ENCODE measurements around the gene FCHO1.

DNA sequence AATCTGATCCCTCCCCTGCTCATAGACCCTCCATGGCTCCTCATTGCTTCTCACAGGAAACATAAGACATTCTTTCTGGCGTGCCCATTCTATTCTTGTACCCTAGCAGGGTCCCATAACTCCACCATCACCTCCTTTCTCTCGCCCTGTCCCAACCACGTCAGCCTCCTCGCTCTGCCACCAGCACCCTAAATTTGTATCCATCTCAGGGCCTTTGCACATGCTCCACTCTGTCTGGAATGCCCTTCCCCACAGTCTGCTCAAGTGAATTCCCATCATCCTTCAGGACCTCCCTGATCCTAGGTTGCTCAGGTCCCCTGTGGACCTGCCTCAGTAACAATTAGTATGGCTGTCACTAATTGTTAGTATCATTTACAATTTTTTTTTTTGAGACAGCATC, 54.1 kb downstream of the FCHO1 start:
- TF ChIP-seq, protein P1, sequence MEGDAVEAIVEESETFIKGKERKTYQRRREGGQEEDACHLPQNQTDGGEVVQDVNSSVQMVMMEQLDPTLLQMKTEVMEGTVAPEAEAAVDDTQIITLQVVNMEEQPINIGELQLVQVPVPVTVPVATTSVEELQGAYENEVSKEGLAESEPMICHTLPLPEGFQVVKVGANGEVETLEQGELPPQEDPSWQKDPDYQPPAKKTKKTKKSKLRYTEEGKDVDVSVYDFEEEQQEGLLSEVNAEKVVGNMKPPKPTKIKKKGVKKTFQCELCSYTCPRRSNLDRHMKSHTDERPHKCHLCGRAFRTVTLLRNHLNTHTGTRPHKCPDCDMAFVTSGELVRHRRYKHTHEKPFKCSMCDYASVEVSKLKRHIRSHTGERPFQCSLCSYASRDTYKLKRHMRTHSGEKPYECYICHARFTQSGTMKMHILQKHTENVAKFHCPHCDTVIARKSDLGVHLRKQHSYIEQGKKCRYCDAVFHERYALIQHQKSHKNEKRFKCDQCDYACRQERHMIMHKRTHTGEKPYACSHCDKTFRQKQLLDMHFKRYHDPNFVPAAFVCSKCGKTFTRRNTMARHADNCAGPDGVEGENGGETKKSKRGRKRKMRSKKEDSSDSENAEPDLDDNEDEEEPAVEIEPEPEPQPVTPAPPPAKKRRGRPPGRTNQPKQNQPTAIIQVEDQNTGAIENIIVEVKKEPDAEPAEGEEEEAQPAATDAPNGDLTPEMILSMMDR (IDR thresholded peaks at IDR 0.05; ENCODE audit: extremely low read depth in 1 of 2, insufficient read depth in 1 of 2, low read depth in 1 of 2, low read length in 2 of 2) = no peak
- TF ChIP-seq POLR2A (IDR thresholded peaks at IDR 0.05; ENCODE audit: low read depth, low read length) (no peak), POLR2AphosphoS5 (IDR thresholded peaks at IDR 0.05; ENCODE audit: insufficient read depth, low read depth, low read length) (no peak), FOS (IDR thresholded peaks at IDR 0.05; ENCODE audit: borderline replicate concordance, insufficient read depth, low read length) (no peak), MAX (IDR thresholded peaks at IDR 0.05; ENCODE audit: insufficient read depth, insufficient read length) (no peak), EZH2 (IDR thresholded peaks at IDR 0.05; ENCODE audit: borderline replicate concordance, low read depth, low read length, severe bottlenecking) (no peak), JUN (IDR thresholded peaks at IDR 0.05; ENCODE audit: borderline replicate concordance, insufficient read depth, insufficient read length, low read depth) (no peak), GATA2 (IDR thresholded peaks at IDR 0.05; ENCODE audit: insufficient read depth, insufficient read length, low read depth, low read length) (no peak)
